Measurements from ENCODE around the gene ERF. TPM values are rescaled to one million over a fixed set of nuclear protein-coding genes. Genes with fewer than 3 reads are reported as not detected.

Gene ERF
- total RNA-seq, 1 experiment from 2014 or later = 17.0 TPM

GRCh38 chr19:42217520-42218437 is 37.1 kb downstream of the ERF start, which contains the start of gene DEDD2:
TSS of gene DEDD2 (minus strand) at chr19:42217677. CDS start at chr19:42217007, 670 bp downstream.
- Histone ChIP-seq H3K36me3 (ENCODE audit: low read depth, low read length) (peaks cover 10% of the 10 kb centered on the region; the same call in 1 of the 2 replicates), H3K9ac (ENCODE audit: low read length) (peak within 1 kb of the TSS; percentile 79), H3K9me2 (replicated peaks; ENCODE audit: low read length) (no peaks in the 10 kb centered on the region), H3K4me1 (ENCODE audit: insufficient read depth, low read length) (peaks cover 27% of the 10 kb centered on the region), H3K4me3 (ENCODE audit: low read length) (peak within 1 kb of the TSS; percentile 97), H3K79me2 (ENCODE audit: low read length) (peaks cover 78% of the 10 kb centered on the region), H3K4me2 (ENCODE audit: low read length) (peak within 1 kb of the TSS; percentile 99), H3F3A (ENCODE audit: low read length, unreplicated experiment) (no peaks in the 10 kb centered on the region), H4K20me1 (ENCODE audit: low read length) (peaks cover 13% of the 10 kb centered on the region), H3K27me3 (ENCODE audit: low read length) (no peaks in the 10 kb centered on the region), H3K9me3 (ENCODE audit: low read length) (no peaks in the 10 kb centered on the region), H2AFZ (ENCODE audit: low read length) (peak within 1 kb of the TSS; percentile 61), H3K27ac (ENCODE audit: low read length) (peak within 1 kb of the TSS; percentile 87)
- BruUV-seq (replicated peaks) = TSS peak; percentile 16
- ATAC-seq (peak; percentile 72), DNase-seq (peak; percentile 96)
- ChIA-PET POLR2A (ENCODE audit: unreplicated experiment) (interaction anchor here (0.5 kb wide), 1 partner anchor 25 kb away, joined by 4 read pairs; the partner anchor contains the start of gene GSK3A), CTCF (no interaction called here)
- intact Hi-C loops (cut with micrococcal nuclease) = loop anchor here (2.0 kb wide), 1 partner anchor 25 kb away; the partner anchor contains the start of gene GSK3A
- TF ChIP-seq, protein P1, sequence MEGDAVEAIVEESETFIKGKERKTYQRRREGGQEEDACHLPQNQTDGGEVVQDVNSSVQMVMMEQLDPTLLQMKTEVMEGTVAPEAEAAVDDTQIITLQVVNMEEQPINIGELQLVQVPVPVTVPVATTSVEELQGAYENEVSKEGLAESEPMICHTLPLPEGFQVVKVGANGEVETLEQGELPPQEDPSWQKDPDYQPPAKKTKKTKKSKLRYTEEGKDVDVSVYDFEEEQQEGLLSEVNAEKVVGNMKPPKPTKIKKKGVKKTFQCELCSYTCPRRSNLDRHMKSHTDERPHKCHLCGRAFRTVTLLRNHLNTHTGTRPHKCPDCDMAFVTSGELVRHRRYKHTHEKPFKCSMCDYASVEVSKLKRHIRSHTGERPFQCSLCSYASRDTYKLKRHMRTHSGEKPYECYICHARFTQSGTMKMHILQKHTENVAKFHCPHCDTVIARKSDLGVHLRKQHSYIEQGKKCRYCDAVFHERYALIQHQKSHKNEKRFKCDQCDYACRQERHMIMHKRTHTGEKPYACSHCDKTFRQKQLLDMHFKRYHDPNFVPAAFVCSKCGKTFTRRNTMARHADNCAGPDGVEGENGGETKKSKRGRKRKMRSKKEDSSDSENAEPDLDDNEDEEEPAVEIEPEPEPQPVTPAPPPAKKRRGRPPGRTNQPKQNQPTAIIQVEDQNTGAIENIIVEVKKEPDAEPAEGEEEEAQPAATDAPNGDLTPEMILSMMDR (conservative IDR thresholded peaks at IDR 0.05; ENCODE audit: low read depth, low read length) = no peak
- TF ChIP-seq EZH2 (IDR thresholded peaks at IDR 0.05; ENCODE audit: low read length, unreplicated experiment) = no peak
- TF ChIP-seq EZH2phosphoT487 (IDR thresholded peaks at IDR 0.05; ENCODE audit: borderline replicate concordance, low read length) = no peak

DNA sequence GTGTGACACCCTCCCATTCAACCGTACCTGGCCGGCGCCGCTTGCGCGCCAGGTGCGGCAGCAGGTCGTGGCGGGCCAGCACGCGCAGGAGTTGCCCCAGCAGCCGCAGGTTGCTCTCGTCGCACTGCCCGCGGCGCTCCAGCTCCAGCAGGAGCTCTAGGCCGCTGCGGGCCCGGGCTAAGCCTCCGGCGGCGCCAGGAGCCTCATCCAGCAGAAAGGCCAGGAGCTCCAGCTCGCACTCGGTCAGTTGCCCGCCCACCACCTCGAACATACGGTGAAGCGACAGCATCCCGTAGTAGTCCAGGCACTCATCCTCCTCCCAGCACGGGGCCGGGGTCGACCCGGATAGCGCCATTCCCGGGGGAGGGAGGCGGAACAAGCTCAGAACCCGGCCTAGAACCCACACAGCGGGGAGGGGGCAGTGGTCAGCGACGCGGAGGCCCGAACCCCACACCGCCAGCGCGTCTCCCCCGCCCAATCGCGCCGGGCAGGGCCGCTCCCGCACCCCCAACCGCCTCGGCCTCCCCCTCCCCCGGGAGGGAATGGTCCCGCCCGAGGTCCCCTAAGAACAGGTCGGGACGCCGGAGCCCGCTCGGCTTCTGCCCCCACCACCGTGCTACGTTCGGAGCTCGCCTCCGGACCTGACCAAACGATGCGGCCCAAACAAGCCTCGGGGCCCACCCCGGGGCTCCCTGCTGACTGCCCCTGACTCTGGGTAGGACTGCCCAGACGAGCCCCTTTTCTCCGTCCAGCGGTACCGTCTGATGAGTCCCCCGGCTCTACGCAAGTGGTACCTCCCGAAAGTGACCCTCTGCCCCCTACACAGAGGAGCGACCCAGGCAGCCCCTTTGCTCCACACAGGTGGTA is 38.0 kb downstream of the ERF start:
- Histone ChIP-seq H3K79me2 (ENCODE audit: low read length) (peaks cover 77% of the 10 kb centered on the region), H3F3A (ENCODE audit: low read length, unreplicated experiment) (no peaks in the 10 kb centered on the region), H2AFZ (ENCODE audit: low read length) (peak overlapping the region; percentile 61; the same call in 1 of the 2 replicates), H3K27me3 (ENCODE audit: low read length) (no peaks in the 10 kb centered on the region), H3K4me3 (ENCODE audit: low read length) (peak overlapping the region; percentile 97), H4K20me1 (ENCODE audit: low read length) (peaks cover 13% of the 10 kb centered on the region), H3K4me1 (ENCODE audit: insufficient read depth, low read length) (peaks cover 27% of the 10 kb centered on the region), H3K36me3 (ENCODE audit: low read depth, low read length) (peaks cover 10% of the 10 kb centered on the region; the same call in 1 of the 2 replicates), H3K4me2 (ENCODE audit: low read length) (peak overlapping the region; percentile 99), H3K9me3 (ENCODE audit: low read length) (no peaks in the 10 kb centered on the region), H3K9me2 (replicated peaks; ENCODE audit: low read length) (no peaks in the 10 kb centered on the region), H3K9ac (ENCODE audit: low read length) (peak overlapping the region; percentile 79), H3K27ac (ENCODE audit: low read length) (peak overlapping the region; percentile 47)
- peak; percentile 8 for ATAC-seq
- intact Hi-C loops (cut with micrococcal nuclease) = loop anchor here (2.0 kb wide), 1 partner anchor 26 kb away; the partner anchor contains the start of gene GSK3A
- ChIA-PET POLR2A (ENCODE audit: unreplicated experiment) (interaction anchor here (0.6 kb wide), 1 partner anchor 892 kb away, joined by 17 read pairs; no protein-coding TSS in a partner anchor), CTCF (no interaction called here)
- TF ChIP-seq EZH2phosphoT487 (IDR thresholded peaks at IDR 0.05; ENCODE audit: borderline replicate concordance, low read length) = peak; percentile 75
- TF ChIP-seq EZH2 (IDR thresholded peaks at IDR 0.05; ENCODE audit: low read length, unreplicated experiment) = no peak
- BruUV-seq (replicated peaks) = no TSS peak
- peak; percentile 15 for DNase-seq

Measured in PC-3 (cell line).